GM21529 (cell line): ENCODE data around the gene TRIM46.

ENCODE experiments used
- ATAC-seq: cut with Tn5 transposase; IDR thresholded peaks from one replicate; pipeline ENCODE4 v1.9.1; 2021; ENCODE audit not compliant: unreplicated experiment

Gene TRIM46

GRCh38 chr1:155171836-155172731, 1.6 kb upstream of the TRIM46 start:
- peak; percentile 4 for ATAC-seq

GRCh38 chr1:155172732-155173477, 744 bp upstream of the TRIM46 start, which contains the start of gene KRTCAP2:
TSS of gene KRTCAP2 (minus strand) at chr1:155173304. CDS start at chr1:155173224, 80 bp downstream.
- peak; percentile 62 for ATAC-seq

- ATAC-seq, result no peak
Observed at GRCh38 chr1:155174324-155175280, 953 bp downstream of the TRIM46 start.

- ATAC-seq, result no peak
Observed at GRCh38 chr1:155175281-155175926, 1.8 kb downstream of the TRIM46 start.

GRCh38 chr1:155175927-155176371, 2.3 kb downstream of the TRIM46 start:
- no peak for ATAC-seq

- ATAC-seq, result no peak
Observed at GRCh38 chr1:155176544-155177071, 3.0 kb downstream of the TRIM46 start.

- ATAC-seq, result no peak
Observed at GRCh38 chr1:155177192-155177917, 3.7 kb downstream of the TRIM46 start.

- no peak for ATAC-seq
Observed at GRCh38 chr1:155177918-155178281, 4.3 kb downstream of the TRIM46 start.

- ATAC-seq, result no peak
Observed at GRCh38 chr1:155178441-155179111, 4.9 kb downstream of the TRIM46 start.

GRCh38 chr1:155179112-155180031, 5.7 kb downstream of the TRIM46 start:
- no peak for ATAC-seq

- no peak for ATAC-seq
Observed at GRCh38 chr1:155181371-155182051, 7.9 kb downstream of the TRIM46 start.

GRCh38 chr1:155182052-155182550, 8.5 kb downstream of the TRIM46 start:
- ATAC-seq, result no peak

GRCh38 chr1:155183775-155184221, 10.1 kb downstream of the TRIM46 start:
- no peak for ATAC-seq

- no peak for ATAC-seq
Observed at GRCh38 chr1:155184351-155184811, 10.7 kb downstream of the TRIM46 start.

- peak; percentile 87 for ATAC-seq
Observed at GRCh38 chr1:155184835-155185782, 11.5 kb downstream of the TRIM46 start.

- no peak for ATAC-seq
Observed at GRCh38 chr1:155185783-155186066, 12.1 kb downstream of the TRIM46 start.
